22Rv1 (cell line): ENCODE results near the gene STX11.

Experiments used
- H3K27ac ChIP-seq: fragments of 450-650 bp; 2 replicates; pipeline ENCODE4 v1.5.1; 2017
- ZFX ChIP-seq: fragments of 450-650 bp; IDR thresholded peaks from 2 replicates; pipeline ENCODE4 v1.6.1; 2017; ENCODE audit warnings: antibody characterized with exemption, borderline replicate concordance
- TF ChIP-seq, protein P1 (sequence below): fragments of 450-650 bp; IDR thresholded peaks from 2 replicates; pipeline ENCODE4 v1.5.1; 2017; ENCODE audit warnings: mild to moderate bottlenecking

Gene STX11

DNA sequence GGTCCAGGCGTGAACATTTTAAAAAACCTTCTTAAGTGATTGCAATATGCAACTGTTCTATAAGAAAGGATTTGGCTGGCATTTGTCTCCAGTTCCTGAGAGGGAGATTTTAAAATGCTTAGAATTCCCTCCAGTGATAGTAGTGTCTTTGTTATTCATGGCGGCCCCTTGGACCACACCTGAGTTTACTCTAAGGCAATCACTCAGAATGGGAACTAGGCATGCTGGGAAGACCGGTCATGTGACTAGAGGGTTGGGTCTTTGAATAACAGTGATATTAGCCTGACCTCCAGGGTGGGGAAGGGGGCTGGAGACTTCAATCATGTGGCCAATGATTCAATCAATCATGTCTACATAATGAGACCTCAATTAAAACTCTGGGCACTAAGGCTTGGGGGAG, 84.1 kb downstream of the STX11 start:
- H3K27ac ChIP-seq = no peak overlapping the region
- no peak for TF ChIP-seq ZFX
- TF ChIP-seq, protein P1, sequence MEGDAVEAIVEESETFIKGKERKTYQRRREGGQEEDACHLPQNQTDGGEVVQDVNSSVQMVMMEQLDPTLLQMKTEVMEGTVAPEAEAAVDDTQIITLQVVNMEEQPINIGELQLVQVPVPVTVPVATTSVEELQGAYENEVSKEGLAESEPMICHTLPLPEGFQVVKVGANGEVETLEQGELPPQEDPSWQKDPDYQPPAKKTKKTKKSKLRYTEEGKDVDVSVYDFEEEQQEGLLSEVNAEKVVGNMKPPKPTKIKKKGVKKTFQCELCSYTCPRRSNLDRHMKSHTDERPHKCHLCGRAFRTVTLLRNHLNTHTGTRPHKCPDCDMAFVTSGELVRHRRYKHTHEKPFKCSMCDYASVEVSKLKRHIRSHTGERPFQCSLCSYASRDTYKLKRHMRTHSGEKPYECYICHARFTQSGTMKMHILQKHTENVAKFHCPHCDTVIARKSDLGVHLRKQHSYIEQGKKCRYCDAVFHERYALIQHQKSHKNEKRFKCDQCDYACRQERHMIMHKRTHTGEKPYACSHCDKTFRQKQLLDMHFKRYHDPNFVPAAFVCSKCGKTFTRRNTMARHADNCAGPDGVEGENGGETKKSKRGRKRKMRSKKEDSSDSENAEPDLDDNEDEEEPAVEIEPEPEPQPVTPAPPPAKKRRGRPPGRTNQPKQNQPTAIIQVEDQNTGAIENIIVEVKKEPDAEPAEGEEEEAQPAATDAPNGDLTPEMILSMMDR = no peak

DNA sequence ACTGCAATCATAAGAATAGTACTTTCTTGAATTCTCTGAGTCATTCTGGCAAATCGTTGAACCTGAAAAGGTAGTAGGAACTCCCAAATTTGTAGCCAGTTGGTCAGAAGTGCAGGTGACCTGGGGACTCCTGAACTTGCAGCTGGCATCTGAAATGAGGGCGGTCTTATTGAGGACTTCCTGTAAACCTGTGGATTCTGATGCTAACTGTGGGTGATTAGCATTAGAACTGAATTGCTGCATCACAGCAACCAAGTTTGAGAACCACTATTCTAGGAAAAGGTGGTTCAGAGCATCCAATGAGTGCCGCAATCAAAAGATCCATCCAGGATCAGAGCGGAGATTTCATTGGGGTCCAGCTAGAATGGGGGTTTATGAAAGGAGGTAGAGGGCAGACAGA, 84.6 kb downstream of the STX11 start:
- no peak overlapping the region for H3K27ac ChIP-seq
- TF ChIP-seq, protein P1 = no peak
- TF ChIP-seq ZFX = no peak
